COLO668 (cell line): Measurements from ENCODE around the gene ISL2.

Source experiments
- DNase-seq: peaks from one replicate; lab custom pipeline; 2025; ENCODE audit not compliant: unreplicated experiment; lab: John Stamatoyannopoulos, UW

The ISL2 gene

DNA sequence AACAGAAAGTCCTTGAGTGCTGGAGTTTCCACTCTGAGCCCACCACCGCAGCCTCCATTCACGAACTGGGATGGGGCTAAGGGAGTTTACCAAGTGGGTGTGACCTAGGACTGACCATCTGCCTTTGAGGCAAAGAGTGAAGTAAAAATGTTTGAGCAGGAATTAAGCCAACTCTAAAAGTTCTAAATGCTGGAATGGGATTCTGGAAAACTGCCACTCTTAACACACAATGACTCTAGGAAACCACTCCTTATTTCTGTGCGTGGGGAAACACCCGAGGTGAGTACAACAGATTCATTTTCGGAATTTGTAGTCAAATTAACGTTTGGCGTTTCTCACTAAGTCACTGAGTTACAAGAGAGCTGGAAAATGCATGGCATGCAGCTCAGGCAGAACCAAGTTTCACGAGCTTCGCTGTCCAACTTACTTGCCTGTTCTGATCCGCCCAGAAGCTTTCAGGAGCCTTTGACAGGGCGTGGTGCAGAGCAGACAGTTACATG is 31.6 kb downstream of the ISL2 start:
- DNase-seq = no peak

- no peak for DNase-seq
These were observed 39.5 kb downstream of the ISL2 start for GRCh38 chr15:76376029-76376428.

- DNase-seq = no peak
These were observed 40.2 kb downstream of the ISL2 start for GRCh38 chr15:76376816-76377215.

DNA sequence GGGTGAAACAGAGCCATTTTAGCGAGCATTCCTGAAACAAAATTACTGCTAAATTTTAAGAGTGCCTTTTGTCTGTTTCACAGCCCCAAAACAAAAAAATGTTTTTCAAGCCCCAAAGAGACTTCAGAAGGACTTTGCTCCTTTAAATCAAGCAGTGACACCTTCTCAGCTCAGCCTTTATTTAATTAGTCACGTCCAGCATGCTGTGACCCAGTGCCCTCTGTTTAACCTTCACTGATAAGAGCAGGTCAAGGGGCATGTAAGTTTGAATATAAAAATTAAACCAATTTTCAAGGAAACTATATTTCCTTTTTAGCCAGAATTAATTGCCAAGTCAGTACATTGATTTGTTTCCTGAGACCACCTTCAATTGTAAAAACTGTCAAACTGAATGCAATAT is 40.6 kb downstream of the ISL2 start:
- no peak for DNase-seq

GRCh38 chr15:76377751-76378150 is 41.2 kb downstream of the ISL2 start:
- no peak for DNase-seq

GRCh38 chr15:76378691-76379090 is 42.1 kb downstream of the ISL2 start:
- DNase-seq = no peak

- DNase-seq = no peak
These were observed 43.7 kb downstream of the ISL2 start for GRCh38 chr15:76380249-76380648.

DNA sequence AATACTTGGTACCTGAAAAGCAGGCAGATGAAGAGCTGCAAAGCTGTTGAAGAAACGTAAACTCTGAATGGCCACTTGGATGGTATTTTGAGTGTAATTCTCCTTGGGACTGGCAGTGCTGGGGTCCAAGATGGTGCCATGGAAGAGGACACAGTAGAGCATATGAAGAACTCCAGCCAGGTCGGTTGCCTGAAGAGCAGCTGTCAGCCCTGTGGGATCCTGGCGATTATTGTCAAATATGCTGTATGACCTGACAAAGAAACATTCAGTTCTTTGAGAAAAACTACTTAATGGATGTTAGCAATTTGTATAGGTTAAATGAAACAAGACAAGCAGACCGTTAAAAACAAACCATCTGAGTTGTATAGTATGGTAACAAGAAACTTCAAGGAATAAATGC is 44.8 kb downstream of the ISL2 start:
- DNase-seq = no peak

DNA sequence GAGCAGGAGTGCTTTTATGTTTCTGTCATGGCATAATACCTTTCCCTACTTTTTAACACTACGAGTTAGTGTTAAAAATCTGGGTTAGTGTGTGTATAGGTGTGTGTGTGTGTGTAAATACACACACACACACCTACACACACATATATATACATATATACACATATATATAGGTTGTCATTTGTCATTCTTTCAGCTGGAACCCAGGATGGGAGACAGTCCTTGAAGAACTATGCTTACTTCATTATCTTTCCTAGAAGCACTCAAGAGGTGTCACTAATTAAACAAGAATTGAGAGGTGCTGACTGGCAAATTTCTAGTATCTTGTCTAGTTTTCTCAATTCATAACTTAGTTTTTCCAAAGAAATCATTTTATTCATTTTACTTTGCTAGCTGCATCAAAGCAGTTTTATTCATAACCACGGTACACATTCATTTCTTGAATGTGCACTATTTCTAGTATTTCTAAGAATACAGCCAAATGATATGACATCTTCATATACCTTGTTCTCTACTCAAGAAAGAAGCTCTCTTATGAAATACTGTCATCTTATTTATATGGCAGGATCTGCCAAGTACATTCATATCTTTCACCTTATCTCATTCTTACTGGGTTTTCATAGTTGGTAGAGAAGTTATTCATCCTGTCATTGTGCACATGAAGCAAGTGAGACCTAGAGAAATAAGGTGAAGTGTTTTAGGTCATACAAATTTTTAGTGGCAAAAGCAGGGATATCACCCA is 46.6 kb downstream of the ISL2 start:
- no peak for DNase-seq

GRCh38 chr15:76384409-76384808 is 47.8 kb downstream of the ISL2 start:
- DNase-seq = no peak

- no peak for DNase-seq
These were observed 49.6 kb downstream of the ISL2 start for GRCh38 chr15:76386178-76386577.

DNA sequence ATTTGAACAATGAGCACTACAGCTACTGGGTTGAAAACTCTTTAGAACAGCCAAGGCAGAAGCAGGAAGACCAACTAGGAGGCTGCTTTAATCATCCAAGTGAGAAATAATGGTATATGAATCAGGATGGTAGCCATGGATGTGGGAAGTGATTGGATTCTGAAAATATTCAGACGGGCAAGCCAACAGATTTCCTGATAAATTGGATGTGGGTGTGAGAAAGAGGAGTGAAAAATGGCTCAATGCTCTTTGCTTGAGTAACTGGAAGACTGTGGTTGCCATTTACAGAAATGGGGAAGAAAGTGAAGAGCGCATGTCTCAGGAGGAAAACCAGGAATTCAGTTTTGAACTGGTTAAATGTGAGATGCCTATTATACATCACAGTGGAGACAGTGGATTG is 50.4 kb downstream of the ISL2 start:
- DNase-seq = no peak

GRCh38 chr15:76390571-76390970 is 54.0 kb downstream of the ISL2 start:
- DNase-seq = no peak

- DNase-seq = no peak
These were observed 54.7 kb downstream of the ISL2 start for GRCh38 chr15:76391309-76391708.

DNA sequence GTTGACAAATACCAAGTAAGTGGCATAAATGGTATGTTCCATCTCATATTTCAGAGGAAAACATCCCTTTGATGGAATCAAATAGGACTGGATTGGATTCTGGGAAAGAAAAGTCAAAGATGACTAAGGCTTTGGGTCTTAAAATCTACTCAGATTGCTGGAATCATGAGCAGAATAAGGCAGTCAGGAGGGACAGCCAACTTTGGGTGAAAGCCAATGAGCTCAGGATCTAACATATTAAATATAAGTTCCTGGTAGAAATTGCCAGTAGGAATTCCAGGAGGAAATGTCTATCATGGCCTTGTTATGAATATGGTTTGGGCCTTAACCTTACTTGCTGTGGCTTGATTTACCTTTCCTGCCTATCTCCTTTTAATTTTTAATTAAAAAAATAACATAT is 55.3 kb downstream of the ISL2 start:
- DNase-seq = no peak
